DOHH2 (cell line): ENCODE results near the gene SH3RF3.

ENCODE experiments used
- CTCF ChIP-seq: fragments of 200-600 bp; sonication (generic); IDR thresholded peaks from one replicate; pipeline ENCODE4 v1.5.1; 2014; ENCODE audit warnings: antibody characterized with exemption, mild to moderate bottlenecking, low read depth, low read length; ENCODE audit not compliant: poor library complexity, severe bottlenecking
- EZH2phosphoT487 ChIP-seq: fragments of 200-600 bp; sonication (generic); IDR thresholded peaks from 2 replicates; pipeline ENCODE4 v1.6.1; 2017; ENCODE audit warnings: borderline replicate concordance, mild to moderate bottlenecking, antibody characterized with exemption, low read length, moderate library complexity, mixed read lengths

- TF ChIP-seq CTCF (no peak), EZH2phosphoT487 (no peak)
Measured at GRCh38 chr2:109311771-109312170, 182.8 kb downstream of the SH3RF3 start.
